ENCODE measurements around the gene HES1.
A peak's percentile ranks its signal among the peaks of the same experiment; 100 is the strongest.

- TF ChIP-seq CTCF (IDR thresholded peaks at IDR 0.05) (peak; percentile 49 to 85 (median 67)), POLR2AphosphoS5 (IDR thresholded peaks at IDR 0.05) (peak; percentile 40 to 68)
Observed at GRCh38 chr3:194137506-194138474, 1.8 kb downstream of the HES1 start.
